Right renal cortex interstitium (tissue), 3 donors: ENCODE data around the gene ZSWIM6. TPM values are rescaled to one million over a fixed set of nuclear protein-coding genes. Genes with fewer than 3 reads are reported as not detected.

Experiments used
- DNase-seq, 3 donors: peaks; one replicate each; pipeline ENCODE4 v3.0.0-alpha.2; 2013; ENCODE audit warnings: low read depth in 3 of 3, low spot score in 2 of 3
- polyA plus RNA-seq, 3 donors: library from polyadenylated mRNA; unstranded; fragments of 120-200 nt; gene quantifications; one replicate each; pipeline ENCODE4 v1.2.1, GENCODE V29; 2013; ENCODE audit not compliant: insufficient read length in 3 of 3

Gene ZSWIM6
- polyA plus RNA-seq: 10 to 100 TPM; 25.5 to 29.5 (median 27.0) TPM

GRCh38 chr5:61331407-61332357 is at the start of gene ZSWIM6:
ZSWIM6 (plus strand) TSS chr5:61332258; CDS start chr5:61332273, 15 bp downstream.
- peak; percentile 90 to 96 (median 95) for DNase-seq

- DNase-seq: no peak
Measured at GRCh38 chr5:61283471-61283870, 48.6 kb upstream of the ZSWIM6 start.

- no peak for DNase-seq
Measured at GRCh38 chr5:61285531-61285930, 46.5 kb upstream of the ZSWIM6 start.

DNA sequence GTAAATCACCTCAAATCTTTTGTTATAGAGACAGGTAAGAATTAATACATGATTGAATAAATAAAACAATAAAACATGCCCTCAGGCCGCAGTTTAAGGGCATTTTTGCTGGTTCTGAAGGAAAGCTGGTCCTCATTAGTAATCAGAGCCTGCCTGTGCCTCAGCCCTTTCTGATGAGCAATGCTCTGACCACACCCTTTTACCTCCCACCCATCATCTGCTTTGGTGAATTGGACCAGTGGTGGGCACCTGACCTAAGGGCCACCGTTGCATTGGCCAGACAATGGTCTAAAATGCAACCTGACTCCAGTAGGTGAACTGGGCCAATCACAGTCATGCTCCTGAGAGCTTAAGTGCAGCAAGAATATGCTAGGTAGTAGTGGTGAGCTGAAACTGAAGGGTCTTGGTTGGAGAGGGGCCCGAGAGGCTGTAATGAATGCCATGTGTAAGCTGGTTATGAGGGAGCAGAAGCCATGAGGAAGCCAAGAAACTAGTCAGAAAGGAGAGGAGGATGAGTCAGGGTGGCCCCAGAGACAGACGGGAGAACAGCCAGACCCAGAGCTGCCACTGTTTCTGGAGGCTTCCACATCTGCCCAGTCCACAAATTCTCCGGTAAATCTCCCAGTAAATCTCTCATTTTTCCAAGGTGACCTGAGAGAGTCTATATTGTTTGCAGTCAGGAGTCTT is 45.5 kb upstream of the ZSWIM6 start:
- DNase-seq: no peak

DNA sequence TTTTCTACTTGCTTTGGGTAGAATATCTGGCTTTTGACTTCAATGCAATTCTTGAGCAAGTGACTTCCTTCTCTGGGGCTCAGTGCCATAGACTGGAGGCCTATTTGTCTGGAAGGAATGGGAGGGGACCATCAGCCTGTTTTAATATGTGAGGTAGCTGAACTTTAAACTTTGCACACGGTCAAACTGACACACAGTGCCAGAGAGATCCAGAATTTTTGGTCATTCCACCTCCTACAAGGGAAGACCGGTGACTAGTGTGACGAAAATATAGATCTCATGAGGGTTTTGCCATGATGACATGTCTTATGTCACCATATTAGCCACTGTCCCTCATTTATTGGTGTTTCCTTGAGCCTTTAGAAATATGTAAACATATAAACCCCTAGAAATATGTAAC is 44.6 kb upstream of the ZSWIM6 start:
- DNase-seq: no peak

DNA sequence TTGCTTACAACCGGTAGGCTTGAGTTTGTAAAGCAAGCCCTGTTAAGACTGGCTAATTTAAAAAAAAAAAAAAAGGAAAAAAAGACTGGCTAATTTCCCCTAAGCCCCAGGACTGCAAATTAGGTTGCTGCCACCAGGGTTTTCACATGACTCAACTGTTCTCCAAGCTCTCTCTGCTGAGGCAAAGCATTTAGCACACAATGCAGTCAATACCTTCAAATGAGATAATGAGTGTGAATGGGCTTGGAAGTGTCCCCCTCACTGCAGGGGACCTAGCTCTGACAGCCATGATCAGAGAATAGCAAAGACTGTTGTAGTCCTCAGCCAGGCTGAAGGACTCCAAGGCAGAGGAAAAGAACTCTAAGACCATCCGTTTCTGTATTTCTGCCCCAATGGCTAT is 42.8 kb upstream of the ZSWIM6 start:
- DNase-seq: no peak

DNA sequence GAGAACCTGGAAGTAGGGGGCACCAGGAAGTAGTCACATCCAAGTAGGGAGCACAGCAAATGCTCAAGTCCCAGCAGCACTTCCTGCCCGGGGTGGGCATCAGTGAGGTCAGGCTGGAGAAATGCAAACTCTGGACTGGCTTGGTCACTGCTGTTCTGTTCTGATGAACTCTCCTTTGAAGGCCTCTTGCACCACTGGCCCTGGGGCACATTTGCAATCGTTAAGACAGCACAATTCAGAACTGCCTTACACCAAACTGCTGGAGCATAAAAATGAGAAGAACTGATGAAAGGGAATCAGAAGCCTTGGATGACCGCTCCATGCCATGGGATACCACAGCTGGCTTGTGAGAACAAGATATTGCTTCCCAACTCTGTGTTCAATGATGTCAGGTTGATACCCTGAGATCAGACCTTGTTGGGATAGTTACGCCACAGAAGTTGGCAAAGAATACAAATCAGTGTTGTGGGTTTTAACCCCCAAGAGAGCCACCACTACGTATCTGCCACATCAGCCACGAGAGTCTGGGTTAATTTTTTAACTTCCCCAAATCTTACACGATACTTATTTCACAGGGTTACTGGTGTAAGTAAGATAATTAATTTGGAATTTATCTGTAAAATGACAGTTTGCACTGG is 42.3 kb upstream of the ZSWIM6 start:
- no peak for DNase-seq

- no peak for DNase-seq
Measured at GRCh38 chr5:61290791-61291210, 41.3 kb upstream of the ZSWIM6 start.

- DNase-seq: no peak
Measured at GRCh38 chr5:61292062-61292657, 39.9 kb upstream of the ZSWIM6 start.

GRCh38 chr5:61293071-61293470 is 39.0 kb upstream of the ZSWIM6 start:
- no peak for DNase-seq

DNA sequence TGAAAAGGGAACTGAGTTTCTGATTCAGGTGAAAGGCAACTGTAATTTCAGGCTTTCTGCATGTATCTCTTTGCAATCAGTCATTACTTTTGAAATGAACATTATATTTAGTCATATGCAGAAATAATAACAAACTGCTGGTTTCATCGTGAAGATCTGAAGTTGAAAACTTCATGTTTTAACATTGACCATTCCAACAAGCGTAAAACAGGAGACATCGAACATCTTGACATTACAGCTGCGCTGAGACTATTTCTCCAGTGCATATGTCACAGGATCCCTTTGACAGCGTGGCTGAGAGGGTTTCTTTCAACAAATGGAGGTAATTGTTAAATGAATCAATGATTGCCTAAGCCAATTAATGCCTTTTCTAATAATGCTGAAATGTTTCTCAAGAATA is 38.2 kb upstream of the ZSWIM6 start:
- no peak for DNase-seq

- no peak for DNase-seq
Measured at GRCh38 chr5:61295365-61295764, 36.7 kb upstream of the ZSWIM6 start.

- no peak for DNase-seq
Measured at GRCh38 chr5:61298066-61298465, 34.0 kb upstream of the ZSWIM6 start.

DNA sequence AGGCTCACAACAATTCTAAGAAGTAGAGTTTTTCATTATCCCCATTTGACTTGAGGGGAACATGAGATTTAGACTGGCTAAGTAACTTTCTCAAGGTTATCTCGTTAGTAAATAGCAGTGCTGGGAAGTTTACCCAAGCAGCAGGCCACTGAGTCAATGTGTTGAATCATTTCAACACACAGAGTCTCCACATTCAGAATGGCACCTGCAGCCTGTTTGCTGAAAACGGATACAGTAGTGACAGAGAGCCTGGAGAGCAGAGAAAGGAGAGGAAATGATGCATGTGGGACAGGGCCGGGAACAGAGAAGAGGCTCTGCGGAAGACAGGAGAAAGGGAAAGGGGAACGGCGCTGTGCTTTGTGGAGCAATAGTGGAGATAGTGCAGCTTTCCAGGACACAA is 33.5 kb upstream of the ZSWIM6 start:
- no peak for DNase-seq

- no peak for DNase-seq
Measured at GRCh38 chr5:61299261-61299681, 32.8 kb upstream of the ZSWIM6 start.

GRCh38 chr5:61301341-61302199 is 30.5 kb upstream of the ZSWIM6 start:
- DNase-seq: no peak

DNA sequence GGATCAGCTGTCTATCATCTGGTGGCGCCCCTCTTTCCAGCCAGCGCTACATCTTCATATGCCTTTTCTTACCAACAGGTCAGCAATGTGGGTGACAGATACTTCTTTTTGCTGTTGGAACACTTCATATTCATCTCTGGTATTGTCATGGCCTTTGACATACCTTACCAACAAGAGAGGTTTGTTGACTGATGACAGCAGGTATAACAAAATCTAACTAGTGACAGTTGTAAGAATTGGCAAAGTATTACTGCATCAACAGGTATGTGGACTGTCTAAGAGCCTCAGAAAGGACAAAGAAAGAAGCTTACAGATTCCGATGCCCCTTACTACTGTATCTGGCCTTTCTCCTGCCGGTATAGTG is 29.9 kb upstream of the ZSWIM6 start:
- DNase-seq: no peak

- no peak for DNase-seq
Measured at GRCh38 chr5:61303346-61303745, 28.7 kb upstream of the ZSWIM6 start.

- no peak for DNase-seq
Measured at GRCh38 chr5:61304590-61305381, 27.3 kb upstream of the ZSWIM6 start.
